Activated CD8-positive, alpha-beta T cell treated with anti-CD3 and anti-CD28 coated beads for 36 hours (primary cell): ENCODE measurements around the gene PANK4. TPM values are rescaled to one million over a fixed set of nuclear protein-coding genes. Genes with fewer than 3 reads are reported as not detected.

Source experiments
- ATAC-seq: fragments of 200-7000 bp; cut with Tn5 transposase; one replicate; pipeline ENCODE4 v1.10.0; 2021; ENCODE audit warnings: mild to moderate bottlenecking, moderate library complexity
- CTCF ChIA-PET: fragments of 350-600 bp; sonication (Branson Sonifier 250); formaldehyde crosslinking; loops from one replicate; lab custom pipeline; 2021; ENCODE audit warnings: antibody characterized with exemption; lab: Charles Lee
- POLR2A ChIA-PET: fragments of 350-600 bp; sonication (Branson Sonifier 250); formaldehyde crosslinking; loops from one replicate; lab custom pipeline; 2021; ENCODE audit warnings: antibody characterized with exemption; lab: Charles Lee
- DNase-seq: peaks from one replicate; pipeline ENCODE4 v3.0.0-alpha.2; 2020
- H3K27ac Mint-ChIP-seq: one replicate; pipeline ENCODE4 v1.8.0; 2021; ENCODE audit warnings: mild to moderate bottlenecking, mixed read lengths
- H3K27me3 Mint-ChIP-seq: one replicate; pipeline ENCODE4 v1.8.0; 2021; ENCODE audit warnings: mixed read lengths
- H3K36me3 Mint-ChIP-seq: one replicate; pipeline ENCODE4 v1.8.0; 2021; ENCODE audit warnings: low read depth, mixed read lengths
- H3K4me1 Mint-ChIP-seq: one replicate; pipeline ENCODE4 v1.8.0; 2021; ENCODE audit warnings: low read depth, mixed read lengths
- H3K4me3 Mint-ChIP-seq: one replicate; pipeline ENCODE4 v1.8.0; 2021; ENCODE audit warnings: mild to moderate bottlenecking, moderate library complexity, mixed read lengths
- H3K9me3 Mint-ChIP-seq: one replicate; pipeline ENCODE4 v1.8.0; 2021; ENCODE audit warnings: mixed read lengths
- intact Hi-C: fragments of 100-400 bp; cut with micrococcal nuclease; formaldehyde crosslinking; loops from one replicate; pipeline ENCODE4 v1.10.0; 2022
- total RNA-seq, 2 experiments: library from RNA; stranded (reverse); gene quantifications; one replicate each; pipeline ENCODE4 v1.2.3, GENCODE V29; 2021
- TF ChIP-seq, protein P1 (sequence below): fragments of 200-600 bp; IDR thresholded peaks from one replicate; pipeline ENCODE4 v1.8.0; 2022; ENCODE audit warnings: antibody characterized with exemption, mild to moderate bottlenecking

PANK4 gene
- 10 to 100 TPM; 39.0 to 40.6 TPM for total RNA-seq

DNA sequence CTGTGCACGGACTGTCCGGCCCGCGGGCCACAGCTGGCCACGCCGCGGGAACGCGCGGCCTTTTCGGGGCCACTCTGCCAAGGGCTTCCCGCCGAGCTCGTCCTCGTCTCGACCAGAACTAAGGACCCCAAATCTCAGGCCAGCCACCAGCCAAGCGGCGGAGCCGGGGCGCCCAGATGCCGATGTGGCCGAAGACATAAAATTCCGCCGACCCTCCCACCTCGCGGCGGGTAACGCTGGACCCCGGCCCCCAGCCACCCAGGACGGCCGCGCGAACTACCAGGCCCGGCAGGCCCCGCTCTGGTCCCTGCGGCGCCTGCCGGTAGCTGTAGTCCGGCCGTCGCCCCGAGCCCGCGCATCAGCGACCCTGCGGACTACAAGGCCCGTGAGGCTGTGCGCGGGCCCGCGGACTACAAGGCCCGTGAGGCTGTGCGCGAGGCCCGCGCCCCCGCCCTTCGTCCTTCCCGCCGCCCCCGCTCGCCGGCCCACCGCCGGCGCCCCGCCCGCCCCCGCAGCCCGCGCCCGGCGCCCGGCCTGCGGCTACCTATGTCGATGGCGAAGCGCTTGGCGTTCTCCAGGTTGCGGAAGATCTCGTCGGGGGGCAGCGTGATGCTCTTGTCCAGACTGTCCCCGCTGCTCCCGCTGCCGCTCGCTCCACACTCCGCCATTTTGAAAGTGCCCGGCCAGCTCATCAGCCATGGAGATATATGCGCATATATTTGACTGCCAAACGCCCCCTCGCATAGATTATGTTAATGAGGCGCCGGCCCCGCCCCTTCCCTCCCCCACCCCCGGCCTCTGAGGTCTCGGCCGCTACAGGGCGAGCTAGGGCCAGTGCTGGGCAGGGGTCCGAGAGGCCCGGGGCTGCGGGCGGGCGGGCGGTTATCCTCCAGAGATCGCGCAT is at the start of gene PANK4:
Gene PANK4 (minus strand): TSS at position 677 of the 904 bp plus-strand sequence. CDS start 9 bp downstream, at position 668.
- CTCF ChIA-PET: interaction anchor here (0.9 to 3.9 kb wide), 9 partner anchors 9 to 261 kb away, joined by 3 to 30 read pairs (median 3); no protein-coding TSS in a partner anchor
- Mint-ChIP-seq H3K9me3 (no peaks in the 10 kb centered on the region), H3K4me3 (peak within 1 kb of the TSS; percentile 81), H3K27me3 (peaks cover 7% of the 10 kb centered on the region), H3K36me3 (peaks cover 17% of the 10 kb centered on the region), H3K27ac (peak within 1 kb of the TSS; percentile 98), H3K4me1 (peaks cover 47% of the 10 kb centered on the region)
- TF ChIP-seq, protein P1, sequence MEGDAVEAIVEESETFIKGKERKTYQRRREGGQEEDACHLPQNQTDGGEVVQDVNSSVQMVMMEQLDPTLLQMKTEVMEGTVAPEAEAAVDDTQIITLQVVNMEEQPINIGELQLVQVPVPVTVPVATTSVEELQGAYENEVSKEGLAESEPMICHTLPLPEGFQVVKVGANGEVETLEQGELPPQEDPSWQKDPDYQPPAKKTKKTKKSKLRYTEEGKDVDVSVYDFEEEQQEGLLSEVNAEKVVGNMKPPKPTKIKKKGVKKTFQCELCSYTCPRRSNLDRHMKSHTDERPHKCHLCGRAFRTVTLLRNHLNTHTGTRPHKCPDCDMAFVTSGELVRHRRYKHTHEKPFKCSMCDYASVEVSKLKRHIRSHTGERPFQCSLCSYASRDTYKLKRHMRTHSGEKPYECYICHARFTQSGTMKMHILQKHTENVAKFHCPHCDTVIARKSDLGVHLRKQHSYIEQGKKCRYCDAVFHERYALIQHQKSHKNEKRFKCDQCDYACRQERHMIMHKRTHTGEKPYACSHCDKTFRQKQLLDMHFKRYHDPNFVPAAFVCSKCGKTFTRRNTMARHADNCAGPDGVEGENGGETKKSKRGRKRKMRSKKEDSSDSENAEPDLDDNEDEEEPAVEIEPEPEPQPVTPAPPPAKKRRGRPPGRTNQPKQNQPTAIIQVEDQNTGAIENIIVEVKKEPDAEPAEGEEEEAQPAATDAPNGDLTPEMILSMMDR: no peak
- intact Hi-C loops: loop anchor here (2.0 kb wide), 1 partner anchor 111 kb away; no protein-coding TSS in a partner anchor
- ATAC-seq: peak; percentile 83
- peak; percentile 94 for DNase-seq
- POLR2A ChIA-PET: interaction anchor here (0.9 to 11.3 kb wide), 6 partner anchors 9 to 226 kb away, joined by 3 to 138 read pairs (median 8); partner anchors contain the start of gene TNFRSF14

DNA sequence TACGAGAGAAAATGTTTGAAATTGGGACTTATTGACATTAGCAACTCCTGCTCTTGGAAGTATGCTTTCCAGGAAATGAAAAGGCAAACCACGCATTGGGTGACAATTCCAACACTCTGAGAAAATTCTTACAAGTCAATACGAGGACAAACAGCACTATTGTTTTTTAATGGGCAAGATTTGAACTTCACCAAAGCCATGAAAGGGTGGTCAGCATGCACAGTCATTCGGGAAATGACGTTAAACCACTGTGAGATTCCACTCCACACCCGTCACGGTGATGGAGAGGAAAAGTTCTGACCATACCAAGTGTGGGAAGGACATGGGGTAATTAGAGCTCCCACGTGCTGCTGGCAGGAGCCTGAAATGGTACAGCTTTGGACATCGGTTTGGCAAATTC is 48.0 kb upstream of the PANK4 start:
- H3K36me3 Mint-ChIP-seq: peaks cover 6% of the 10 kb centered on the region
- H3K27ac Mint-ChIP-seq: no peak overlapping the region
- no peak for DNase-seq
- CTCF ChIA-PET: interaction anchor here (1.5 to 1.8 kb wide), 2 partner anchors 13 to 19 kb away, joined by 4 read pairs; partner anchors contain the start of gene TNFRSF14
- peaks cover 14% of the 10 kb centered on the region for H3K9me3 Mint-ChIP-seq
- TF ChIP-seq, protein P1: no peak
- H3K4me1 Mint-ChIP-seq: peaks cover 40% of the 10 kb centered on the region
- H3K4me3 Mint-ChIP-seq: no peak overlapping the region
- ATAC-seq: no peak
- POLR2A ChIA-PET: interaction anchor here (0.6 to 1.7 kb wide), 5 partner anchors 8 to 55 kb away, joined by 3 to 5 read pairs (median 4); partner anchors contain the start of gene TNFRSF14
- no peaks in the 10 kb centered on the region for H3K27me3 Mint-ChIP-seq
- intact Hi-C loops: no loop called here

DNA sequence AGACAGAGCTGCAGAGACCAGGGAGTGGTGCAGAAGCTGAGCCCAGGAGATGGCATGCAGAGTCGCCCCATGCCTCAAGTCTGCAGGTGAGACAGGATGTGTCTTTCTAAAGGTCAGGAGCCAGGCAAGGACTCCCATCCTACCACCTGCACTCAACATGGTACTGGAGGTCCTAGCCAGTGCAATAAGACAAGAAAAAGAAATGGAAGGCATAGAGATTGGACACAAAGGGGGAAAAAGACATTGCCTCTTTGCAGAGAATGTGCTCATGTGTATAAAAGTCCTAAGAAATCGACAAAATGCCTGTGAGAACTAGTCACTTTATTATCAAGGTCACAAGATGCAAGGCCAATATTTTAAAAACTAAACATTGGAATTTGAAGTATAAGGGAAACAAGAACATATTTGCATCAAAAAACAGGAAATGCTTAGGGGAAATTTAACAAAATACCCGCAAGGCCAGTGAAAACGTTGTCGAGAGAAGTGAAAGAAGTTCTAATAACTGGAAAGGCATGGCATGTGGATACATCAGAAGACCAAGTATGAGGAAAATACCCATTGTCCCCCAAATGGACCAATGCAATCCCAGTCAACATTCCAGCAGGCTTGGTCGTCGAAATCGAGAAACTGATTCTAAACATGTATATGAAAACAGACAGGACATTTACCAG is 47.0 kb upstream of the PANK4 start:
- DNase-seq: no peak
- ATAC-seq: no peak
- no peaks in the 10 kb centered on the region for H3K27me3 Mint-ChIP-seq
- CTCF ChIA-PET: interaction anchor here (1.5 to 1.8 kb wide), 2 partner anchors 12 to 18 kb away, joined by 4 read pairs; partner anchors contain the start of gene TNFRSF14
- no peak overlapping the region for H3K4me3 Mint-ChIP-seq
- POLR2A ChIA-PET: interaction anchor here (1.1 to 4.1 kb wide), 4 partner anchors 9 to 17 kb away, joined by 4 to 26 read pairs (median 4); partner anchors contain the start of gene TNFRSF14
- TF ChIP-seq, protein P1: no peak
- intact Hi-C loops: no loop called here
- H3K36me3 Mint-ChIP-seq: peaks cover 4% of the 10 kb centered on the region
- peaks cover 14% of the 10 kb centered on the region for H3K9me3 Mint-ChIP-seq
- no peak overlapping the region for H3K27ac Mint-ChIP-seq
- H3K4me1 Mint-ChIP-seq: peaks cover 32% of the 10 kb centered on the region

DNA sequence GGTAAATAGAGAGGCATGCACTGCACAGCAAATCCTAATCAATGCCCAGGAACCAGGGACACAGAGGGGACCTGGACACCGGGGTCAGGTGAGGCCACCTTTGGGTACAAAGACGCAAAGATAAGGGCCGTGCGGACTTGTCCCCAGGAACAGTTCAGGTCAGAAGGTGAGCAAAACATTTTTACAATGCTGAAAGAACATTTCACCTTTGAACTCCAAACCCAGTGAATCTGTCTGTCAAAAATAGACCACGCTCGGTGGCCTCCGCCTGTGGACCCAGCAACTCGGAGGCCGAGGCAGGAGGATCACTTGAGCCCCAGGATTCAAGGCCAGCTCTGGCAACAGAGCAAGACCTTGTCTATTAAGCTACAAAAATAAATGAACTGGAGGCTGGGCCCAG is 45.0 kb upstream of the PANK4 start:
- Mint-ChIP-seq H3K4me1 (peaks cover 20% of the 10 kb centered on the region), H3K36me3 (peaks cover 4% of the 10 kb centered on the region), H3K4me3 (no peak overlapping the region), H3K27me3 (no peaks in the 10 kb centered on the region), H3K27ac (no peak overlapping the region), H3K9me3 (peaks cover 14% of the 10 kb centered on the region)
- ChIA-PET POLR2A (interaction anchor here (1.5 to 4.1 kb wide), 5 partner anchors 9 to 16 kb away, joined by 7 to 26 read pairs (median 10); partner anchors contain the start of gene TNFRSF14), CTCF (interaction anchor here (0.8 to 2.3 kb wide), 3 partner anchors 10 to 16 kb away, joined by 3 to 16 read pairs (median 3); partner anchors contain the start of gene TNFRSF14)
- intact Hi-C loops: no loop called here
- TF ChIP-seq, protein P1: no peak
- no peak for ATAC-seq
- DNase-seq: no peak
